ENCODE measurements around the gene HIP1R. TPM values are rescaled to one million over a fixed set of nuclear protein-coding genes. Genes with fewer than 3 reads are reported as not detected.

Gene HIP1R
- polyA plus RNA-seq, 2 donors = 23.1 to 32.7 TPM

DNA sequence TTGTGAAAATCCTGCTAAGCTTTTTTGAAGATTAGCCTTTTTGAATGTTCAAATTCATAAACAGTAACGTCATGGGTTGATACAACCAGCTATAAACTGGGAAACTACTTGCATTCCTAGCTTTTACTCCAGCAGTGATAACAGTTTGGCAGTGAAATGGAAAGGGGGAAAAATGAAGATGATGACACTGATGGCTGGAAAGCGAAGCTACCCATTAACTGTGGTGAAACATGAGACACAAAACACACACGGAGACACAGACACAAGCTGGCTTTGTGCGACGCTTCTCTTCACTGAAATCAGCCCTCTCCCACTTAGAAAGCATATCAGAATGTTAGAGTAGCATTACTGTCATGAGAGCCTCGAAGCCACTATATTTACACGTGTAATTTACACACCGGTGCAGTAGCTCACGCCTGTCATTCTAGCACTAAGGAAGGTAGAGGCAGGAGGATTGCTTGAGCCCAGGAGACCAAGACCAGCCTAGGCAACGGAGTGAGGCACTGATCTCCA, 45.0 kb downstream of the HIP1R start:
- Histone ChIP-seq H3K4me3 (ENCODE audit: low read depth in 1 of 2, low read length in 2 of 2) (no peak overlapping the region), H3K4me1 (ENCODE audit: control insufficient read depth in 2 of 2, insufficient read depth in 2 of 2, low read length in 1 of 2) (peaks cover 4 to 8% of the 10 kb centered on the region in 2 donors), H3K36me3 (ENCODE audit: control insufficient read depth in 2 of 2, insufficient read depth in 2 of 2, low read length in 1 of 2) (peaks cover 0 to 10% of the 10 kb centered on the region in 2 donors), H3K27ac (ENCODE audit: low read depth in 2 of 2, low read length in 1 of 2) (no peak overlapping the region), H3K9me3 (ENCODE audit: control insufficient read depth in 2 of 2, insufficient read depth in 1 of 2, low read depth in 1 of 2, low read length in 1 of 2) (no peaks in the 10 kb centered on the region), H3K27me3 (ENCODE audit: control insufficient read depth in 1 of 2, insufficient read depth in 2 of 2, low read length in 2 of 2) (no peaks in the 10 kb centered on the region)
- WGBS, 2 donors = 68 to 70% methylated on average over 10 of the region's 10 CpGs

GRCh38 chr12:122880668-122881067, 45.4 kb downstream of the HIP1R start:
- H3K36me3 ChIP-seq (ENCODE audit: control insufficient read depth in 2 of 2, insufficient read depth in 2 of 2, low read length in 1 of 2) = peaks cover 0 to 10% of the 10 kb centered on the region in 2 donors
- H3K4me1 ChIP-seq (ENCODE audit: control insufficient read depth in 2 of 2, insufficient read depth in 2 of 2, low read length in 1 of 2) = peaks cover 4 to 8% of the 10 kb centered on the region in 2 donors
- WGBS, 2 donors = 61 to 72% methylated on average over 8 of the region's 8 CpGs
- no peak overlapping the region for H3K27ac ChIP-seq (ENCODE audit: low read depth in 2 of 2, low read length in 1 of 2)
- H3K4me3 ChIP-seq (ENCODE audit: low read depth in 1 of 2, low read length in 2 of 2) = no peak overlapping the region
- H3K27me3 ChIP-seq (ENCODE audit: control insufficient read depth in 1 of 2, insufficient read depth in 2 of 2, low read length in 2 of 2) = no peaks in the 10 kb centered on the region
- H3K9me3 ChIP-seq (ENCODE audit: control insufficient read depth in 2 of 2, insufficient read depth in 1 of 2, low read depth in 1 of 2, low read length in 1 of 2) = no peaks in the 10 kb centered on the region

DNA sequence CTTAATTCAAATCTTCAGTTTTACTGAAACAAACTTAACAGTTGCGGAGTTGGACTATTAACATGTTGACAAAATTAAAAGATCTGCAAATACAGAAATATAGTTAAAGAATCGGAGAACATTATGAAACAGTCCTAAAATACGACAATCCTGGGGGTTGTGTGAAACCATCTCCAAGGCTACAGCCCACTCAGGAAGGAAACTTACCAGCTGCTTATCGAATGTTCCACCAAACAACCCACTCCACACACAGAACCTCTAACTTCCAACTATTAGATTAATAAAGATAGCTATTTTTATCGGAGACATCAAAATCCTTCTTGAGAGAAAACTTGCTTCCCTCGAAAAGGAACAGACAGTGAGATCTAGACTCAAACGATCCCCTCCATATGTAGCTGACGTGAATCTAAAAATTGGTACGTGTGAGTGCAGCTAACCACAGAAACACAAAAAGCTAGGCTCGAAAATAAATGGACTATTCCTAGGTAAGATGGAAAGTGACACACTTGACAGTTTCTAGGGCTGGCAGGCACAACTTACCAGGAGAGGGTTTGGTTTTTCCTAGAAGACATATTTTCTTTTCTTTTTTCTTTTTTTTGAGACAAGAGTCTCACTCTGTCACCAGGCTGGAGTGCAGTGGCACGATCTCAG, 47.8 kb downstream of the HIP1R start:
- peaks cover 7 to 17% of the 10 kb centered on the region in 2 donors for H3K4me1 ChIP-seq (ENCODE audit: control insufficient read depth in 2 of 2, insufficient read depth in 2 of 2, low read length in 1 of 2)
- WGBS, 2 donors = 79 to 80% methylated on average over 11 of the region's 11 CpGs
- no peak overlapping the region for H3K27ac ChIP-seq (ENCODE audit: low read depth in 2 of 2, low read length in 1 of 2)
- H3K36me3 ChIP-seq (ENCODE audit: control insufficient read depth in 2 of 2, insufficient read depth in 2 of 2, low read length in 1 of 2) = peaks cover 0 to 11% of the 10 kb centered on the region in 2 donors
- H3K9me3 ChIP-seq (ENCODE audit: control insufficient read depth in 2 of 2, insufficient read depth in 1 of 2, low read depth in 1 of 2, low read length in 1 of 2) = no peaks in the 10 kb centered on the region
- no peaks in the 10 kb centered on the region for H3K27me3 ChIP-seq (ENCODE audit: control insufficient read depth in 1 of 2, insufficient read depth in 2 of 2, low read length in 2 of 2)
- no peak overlapping the region for H3K4me3 ChIP-seq (ENCODE audit: low read depth in 1 of 2, low read length in 2 of 2)

DNA sequence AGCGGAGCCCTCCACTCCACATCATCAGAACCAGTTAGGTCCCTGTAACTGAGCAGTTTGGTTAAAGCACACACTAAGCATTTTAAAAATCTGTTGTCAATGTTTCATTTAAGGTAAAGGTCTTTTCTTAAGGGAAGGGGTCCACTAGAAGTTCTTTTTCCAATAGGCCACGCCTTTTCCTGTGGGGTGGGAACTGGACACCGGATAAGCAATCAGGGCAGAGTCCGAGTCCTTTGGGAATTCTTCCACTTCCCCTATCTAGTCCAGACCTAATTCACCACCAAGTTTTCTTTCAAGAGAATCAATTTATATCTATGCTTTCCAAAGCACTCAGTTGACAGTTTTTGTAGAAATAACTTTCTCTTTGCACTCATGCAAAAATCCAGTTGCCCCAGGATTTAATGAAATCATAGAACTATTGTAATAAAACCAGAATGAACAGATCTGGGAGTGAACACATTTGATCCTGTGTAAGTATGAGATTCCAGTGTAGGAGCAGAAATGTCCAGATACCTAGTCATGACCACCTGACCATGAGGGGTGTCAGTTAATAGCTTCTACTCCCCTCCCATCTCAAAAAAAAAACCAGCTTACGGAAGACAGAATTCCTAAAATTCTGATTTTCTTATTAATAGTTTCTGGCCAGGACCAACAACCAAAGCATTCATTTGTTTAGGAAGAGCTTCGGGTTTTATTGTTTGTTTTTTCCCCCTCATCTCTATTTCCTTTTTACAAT, 49.0 kb downstream of the HIP1R start:
- Histone ChIP-seq H3K4me3 (ENCODE audit: low read depth in 1 of 2, low read length in 2 of 2) (no peak overlapping the region), H3K36me3 (ENCODE audit: control insufficient read depth in 2 of 2, insufficient read depth in 2 of 2, low read length in 1 of 2) (peaks cover 0 to 7% of the 10 kb centered on the region in 2 donors), H3K27me3 (ENCODE audit: control insufficient read depth in 1 of 2, insufficient read depth in 2 of 2, low read length in 2 of 2) (no peaks in the 10 kb centered on the region), H3K9me3 (ENCODE audit: control insufficient read depth in 2 of 2, insufficient read depth in 1 of 2, low read depth in 1 of 2, low read length in 1 of 2) (no peaks in the 10 kb centered on the region), H3K27ac (ENCODE audit: low read depth in 2 of 2, low read length in 1 of 2) (peak overlapping the region in 1 of 2 donors; percentile 10), H3K4me1 (ENCODE audit: control insufficient read depth in 2 of 2, insufficient read depth in 2 of 2, low read length in 1 of 2) (peaks cover 7 to 19% of the 10 kb centered on the region in 2 donors)
- WGBS, 2 donors = 67 to 74% methylated on average over 6 of the region's 6 CpGs

- Histone ChIP-seq H3K4me3 (ENCODE audit: low read depth in 1 of 2, low read length in 2 of 2) (no peak overlapping the region), H3K9me3 (ENCODE audit: control insufficient read depth in 2 of 2, insufficient read depth in 1 of 2, low read depth in 1 of 2, low read length in 1 of 2) (no peaks in the 10 kb centered on the region), H3K27me3 (ENCODE audit: control insufficient read depth in 1 of 2, insufficient read depth in 2 of 2, low read length in 2 of 2) (no peaks in the 10 kb centered on the region), H3K36me3 (ENCODE audit: control insufficient read depth in 2 of 2, insufficient read depth in 2 of 2, low read length in 1 of 2) (peaks cover 0 to 7% of the 10 kb centered on the region in 2 donors), H3K27ac (ENCODE audit: low read depth in 2 of 2, low read length in 1 of 2) (no peak overlapping the region), H3K4me1 (ENCODE audit: control insufficient read depth in 2 of 2, insufficient read depth in 2 of 2, low read length in 1 of 2) (peaks cover 10 to 18% of the 10 kb centered on the region in 2 donors)
- 47 to 62% methylated on average over 4 of the region's 4 CpGs for WGBS, 2 donors
Observed at GRCh38 chr12:122884860-122885259, 49.6 kb downstream of the HIP1R start.

- Histone ChIP-seq H3K36me3 (ENCODE audit: control insufficient read depth in 2 of 2, insufficient read depth in 2 of 2, low read length in 1 of 2) (peaks cover 0 to 3% of the 10 kb centered on the region in 2 donors), H3K27ac (ENCODE audit: low read depth in 2 of 2, low read length in 1 of 2) (peak overlapping the region; percentile 81 to 91), H3K4me3 (ENCODE audit: low read depth in 1 of 2, low read length in 2 of 2) (peak overlapping the region; percentile 1 to 27), H3K9me3 (ENCODE audit: control insufficient read depth in 2 of 2, insufficient read depth in 1 of 2, low read depth in 1 of 2, low read length in 1 of 2) (no peaks in the 10 kb centered on the region), H3K27me3 (ENCODE audit: control insufficient read depth in 1 of 2, insufficient read depth in 2 of 2, low read length in 2 of 2) (no peaks in the 10 kb centered on the region), H3K4me1 (ENCODE audit: control insufficient read depth in 2 of 2, insufficient read depth in 2 of 2, low read length in 1 of 2) (peaks cover 8 to 18% of the 10 kb centered on the region in 2 donors)
- 83% methylated on average over 8 of the region's 8 CpGs for WGBS, 2 donors
Observed at GRCh38 chr12:122886161-122886560, 50.9 kb downstream of the HIP1R start.

- Histone ChIP-seq H3K27ac (ENCODE audit: low read depth in 2 of 2, low read length in 1 of 2) (peak overlapping the region; percentile 97 to 98), H3K9me3 (ENCODE audit: control insufficient read depth in 2 of 2, insufficient read depth in 1 of 2, low read depth in 1 of 2, low read length in 1 of 2) (no peaks in the 10 kb centered on the region), H3K36me3 (ENCODE audit: control insufficient read depth in 2 of 2, insufficient read depth in 2 of 2, low read length in 1 of 2) (peaks cover 0 to 3% of the 10 kb centered on the region in 2 donors), H3K27me3 (ENCODE audit: control insufficient read depth in 1 of 2, insufficient read depth in 2 of 2, low read length in 2 of 2) (no peaks in the 10 kb centered on the region), H3K4me3 (ENCODE audit: low read depth in 1 of 2, low read length in 2 of 2) (peak overlapping the region; percentile 24 to 85), H3K4me1 (ENCODE audit: control insufficient read depth in 2 of 2, insufficient read depth in 2 of 2, low read length in 1 of 2) (peaks cover 6 to 18% of the 10 kb centered on the region in 2 donors)
- WGBS, 2 donors = 33 to 45% methylated on average over 10 of the region's 10 CpGs
Observed at GRCh38 chr12:122886851-122887818, 51.9 kb downstream of the HIP1R start.

DNA sequence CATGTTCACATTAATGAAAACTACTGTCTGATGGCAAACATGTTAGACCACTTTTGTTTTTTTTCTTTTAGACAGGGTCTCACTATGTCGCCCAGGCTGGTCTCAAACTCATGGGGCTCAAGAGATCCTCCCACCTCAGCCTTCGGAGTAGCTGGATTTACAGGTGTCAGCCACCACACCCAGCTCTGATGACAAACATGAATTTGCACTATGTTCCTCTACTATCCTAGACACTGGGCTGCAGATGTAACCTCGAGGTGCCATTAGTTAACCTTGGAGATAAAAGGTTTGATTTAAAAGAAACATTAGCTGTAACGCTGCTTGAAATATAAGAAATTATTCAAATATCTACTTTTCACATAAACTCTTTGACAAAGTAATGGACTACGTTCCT, 52.6 kb downstream of the HIP1R start:
- Histone ChIP-seq H3K9me3 (ENCODE audit: control insufficient read depth in 2 of 2, insufficient read depth in 1 of 2, low read depth in 1 of 2, low read length in 1 of 2) (no peaks in the 10 kb centered on the region), H3K4me3 (ENCODE audit: low read depth in 1 of 2, low read length in 2 of 2) (peak overlapping the region; percentile 8 to 85), H3K4me1 (ENCODE audit: control insufficient read depth in 2 of 2, insufficient read depth in 2 of 2, low read length in 1 of 2) (peaks cover 6 to 18% of the 10 kb centered on the region in 2 donors)

DNA sequence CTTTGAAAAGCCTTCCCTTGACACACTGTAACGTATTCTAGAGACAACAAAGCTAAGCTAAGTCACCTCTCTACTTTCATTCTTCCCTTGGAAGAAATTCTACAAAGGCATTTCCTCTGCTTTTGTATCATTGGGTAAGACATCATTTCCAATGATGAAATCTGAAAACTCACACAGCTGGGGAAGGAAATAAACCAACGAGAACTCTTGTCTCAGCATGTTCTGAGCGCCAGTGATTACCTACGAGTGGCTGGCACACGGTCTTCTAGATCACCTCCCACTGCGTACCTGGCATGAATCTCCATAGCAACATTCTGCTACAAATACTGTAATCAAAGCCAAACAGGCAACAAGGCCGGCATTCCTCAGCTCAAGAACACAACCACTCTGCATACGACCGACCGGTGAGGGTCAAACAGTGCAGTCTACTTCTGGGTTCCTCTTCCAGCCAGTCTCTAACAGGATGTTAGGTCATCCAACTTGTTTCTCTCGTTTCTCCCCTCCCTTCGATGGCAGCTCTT, 53.0 kb downstream of the HIP1R start:
- H3K27me3 ChIP-seq (ENCODE audit: control insufficient read depth in 1 of 2, insufficient read depth in 2 of 2, low read length in 2 of 2) = no peaks in the 10 kb centered on the region
- peak overlapping the region; percentile 31 to 85 for H3K4me3 ChIP-seq (ENCODE audit: low read depth in 1 of 2, low read length in 2 of 2)
- H3K9me3 ChIP-seq (ENCODE audit: control insufficient read depth in 2 of 2, insufficient read depth in 1 of 2, low read depth in 1 of 2, low read length in 1 of 2) = no peaks in the 10 kb centered on the region
- H3K27ac ChIP-seq (ENCODE audit: low read depth in 2 of 2, low read length in 1 of 2) = peak overlapping the region; percentile 97 to 98
- H3K4me1 ChIP-seq (ENCODE audit: control insufficient read depth in 2 of 2, insufficient read depth in 2 of 2, low read length in 1 of 2) = peaks cover 6 to 18% of the 10 kb centered on the region in 2 donors
- H3K36me3 ChIP-seq (ENCODE audit: control insufficient read depth in 2 of 2, insufficient read depth in 2 of 2, low read length in 1 of 2) = peaks cover 0 to 3% of the 10 kb centered on the region in 2 donors
- WGBS, 2 donors = 9 to 13% methylated on average over 12 of the region's 12 CpGs

More for the DNA sequence above, 52.6 kb downstream of the HIP1R start:
- peak overlapping the region; percentile 97 to 98 for H3K27ac ChIP-seq (ENCODE audit: low read depth in 2 of 2, low read length in 1 of 2)
- no peaks in the 10 kb centered on the region for H3K27me3 ChIP-seq (ENCODE audit: control insufficient read depth in 1 of 2, insufficient read depth in 2 of 2, low read length in 2 of 2)
- 40 to 43% methylated on average over 5 of the region's 5 CpGs for WGBS, 2 donors
- peaks cover 0 to 3% of the 10 kb centered on the region in 2 donors for H3K36me3 ChIP-seq (ENCODE audit: control insufficient read depth in 2 of 2, insufficient read depth in 2 of 2, low read length in 1 of 2)

All from esophagus (tissue), 2 donors.